WTC11 (cell line): ENCODE results near the gene RPP30. TPM values are rescaled to one million over a fixed set of nuclear protein-coding genes. Genes with fewer than 3 reads are reported as not detected.

ENCODE experiments used
- ATAC-seq: fragments of 200-7000 bp; cut with Tn5 transposase; 2 replicates; pipeline ENCODE4 v1.10.0; 2021; ENCODE audit warnings: mild to moderate bottlenecking, moderate library complexity
- CTCF ChIA-PET: fragments of 300-600 bp; sonication (Branson Sonifier 250); formaldehyde crosslinking; loops from one replicate; lab custom pipeline; 2021; ENCODE audit warnings: antibody characterized with exemption; lab: Charles Lee
- POLR2A ChIA-PET: fragments of 350-600 bp; sonication (Branson Sonifier 250); formaldehyde crosslinking; loops from one replicate; lab custom pipeline; 2021; ENCODE audit warnings: antibody characterized with exemption; lab: Charles Lee
- DNase-seq: peaks from one replicate; pipeline ENCODE4 v3.0.0; 2021; ENCODE audit warnings: low spot score
- H3K27ac Mint-ChIP-seq: 2 replicates; pipeline ENCODE4 v1.8.0; 2021; ENCODE audit warnings: mixed read lengths
- H3K27me3 Mint-ChIP-seq: 2 replicates; pipeline ENCODE4 v1.8.0; 2021; ENCODE audit warnings: low read depth, mild to moderate bottlenecking, moderate library complexity, mixed read lengths
- H3K36me3 Mint-ChIP-seq: 2 replicates; pipeline ENCODE4 v1.8.0; 2021; ENCODE audit warnings: mixed read lengths
- H3K4me1 Mint-ChIP-seq: 2 replicates; pipeline ENCODE4 v1.8.0; 2022; ENCODE audit warnings: mixed read lengths
- H3K4me3 Mint-ChIP-seq: 2 replicates; pipeline ENCODE4 v1.8.0; 2021; ENCODE audit warnings: mild to moderate bottlenecking, moderate library complexity, mixed read lengths
- H3K9me3 Mint-ChIP-seq: 2 replicates; pipeline ENCODE4 v1.8.0; 2021; ENCODE audit warnings: mixed read lengths
- ARID4B ChIP-seq: sonication (generic); formaldehyde crosslinking; IDR thresholded peaks from 2 replicates; pipeline ENCODE4 v1.8.0; 2023; ENCODE audit warnings: missing genetic modification reagents, mild to moderate bottlenecking, borderline replicate concordance
- ESRRA ChIP-seq: sonication (generic); formaldehyde crosslinking; IDR thresholded peaks from 2 replicates; pipeline ENCODE4 v1.8.1; 2022; ENCODE audit warnings: mild to moderate bottlenecking, missing genetic modification reagents, borderline replicate concordance
- FOXP1 ChIP-seq: sonication (generic); formaldehyde crosslinking; IDR thresholded peaks from 2 replicates; pipeline ENCODE4 v1.8.0; 2022; ENCODE audit warnings: missing genetic modification reagents, mild to moderate bottlenecking, moderate library complexity, borderline replicate concordance
- IRF2 ChIP-seq: sonication (generic); formaldehyde crosslinking; IDR thresholded peaks from 2 replicates; pipeline ENCODE4 v1.8.0; 2022; ENCODE audit warnings: low read depth, missing genetic modification reagents, borderline replicate concordance
- MYBL2 ChIP-seq: sonication (generic); formaldehyde crosslinking; IDR thresholded peaks from 2 replicates; pipeline ENCODE4 v1.8.1; 2023; ENCODE audit warnings: mild to moderate bottlenecking, moderate library complexity, missing genetic modification reagents
- RELA ChIP-seq: sonication (generic); formaldehyde crosslinking; IDR thresholded peaks from 2 replicates; pipeline ENCODE4 v1.8.1; 2022; ENCODE audit warnings: missing genetic modification reagents, mild to moderate bottlenecking, borderline replicate concordance
- RORB ChIP-seq: fragments of 250-450 bp; sonication (Bioruptor Pico); IDR thresholded peaks from 2 replicates; pipeline ENCODE4 v1.9.0; 2021; ENCODE audit warnings: mild to moderate bottlenecking
- TEAD1 ChIP-seq: sonication (generic); formaldehyde crosslinking; IDR thresholded peaks from 2 replicates; pipeline ENCODE4 v1.8.0; 2022; ENCODE audit warnings: mild to moderate bottlenecking, missing genetic modification reagents
- TP53 ChIP-seq: sonication (generic); formaldehyde crosslinking; IDR thresholded peaks from 2 replicates; pipeline ENCODE4 v1.8.1; 2023; ENCODE audit warnings: mild to moderate bottlenecking, missing genetic modification reagents
- ZBTB21 ChIP-seq: sonication (generic); formaldehyde crosslinking; IDR thresholded peaks from 2 replicates; pipeline ENCODE4 v1.8.1; 2023; ENCODE audit warnings: mild to moderate bottlenecking, missing genetic modification reagents, borderline replicate concordance
- ZNF138 ChIP-seq: sonication (generic); formaldehyde crosslinking; conservative IDR thresholded peaks from 2 replicates; pipeline ENCODE4 v1.8.1; 2022; ENCODE audit warnings: mild to moderate bottlenecking, moderate library complexity, missing genetic modification reagents
- ZNF425 ChIP-seq: fragments of 250-450 bp; sonication (Bioruptor Pico); conservative IDR thresholded peaks from 2 replicates; pipeline ENCODE4 v1.9.0; 2021; ENCODE audit warnings: mild to moderate bottlenecking
- ZSCAN18 ChIP-seq: fragments of 250-450 bp; sonication (Bioruptor Pico); IDR thresholded peaks from 2 replicates; pipeline ENCODE4 v2.1.2; 2022; ENCODE audit warnings: mild to moderate bottlenecking, moderate library complexity
- total RNA-seq: library from RNA; stranded (reverse); gene quantifications from 3 replicates; pipeline ENCODE4 v1.2.3, GENCODE V29; 2021
- TF ChIP-seq, protein P1 (sequence below): sonication (generic); formaldehyde crosslinking; IDR thresholded peaks from 2 replicates; pipeline ENCODE4 v1.8.0; 2022; ENCODE audit warnings: mild to moderate bottlenecking, missing genetic modification reagents

The RPP30 gene
- total RNA-seq, 1 experiment from 2014 or later, result 56.4 TPM

DNA sequence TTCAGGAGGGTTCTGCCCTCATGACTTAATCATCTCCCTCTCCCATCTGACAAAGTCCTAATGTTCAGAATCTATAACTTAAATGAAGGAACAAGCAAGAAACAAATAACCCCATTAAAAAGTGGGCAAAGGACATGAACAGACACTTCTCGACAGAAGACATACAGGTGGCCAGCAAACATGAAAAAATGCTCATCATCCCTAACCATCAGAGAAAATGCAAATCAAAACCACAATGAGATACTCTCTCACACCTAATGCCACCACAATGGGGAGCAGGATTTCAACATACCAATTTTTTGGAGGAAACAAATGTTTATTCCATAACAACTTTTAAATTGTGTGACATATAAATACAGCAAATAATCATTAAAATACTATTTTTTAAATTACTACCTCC lies 11.0 kb upstream of the RPP30 start:
- Mint-ChIP-seq H3K36me3 (no peaks in the 10 kb centered on the region), H3K4me3 (no peak overlapping the region), H3K4me1 (peaks cover 28% of the 10 kb centered on the region), H3K27ac (no peak overlapping the region), H3K27me3 (peaks cover 41% of the 10 kb centered on the region), H3K9me3 (no peaks in the 10 kb centered on the region)
- ChIA-PET POLR2A (no interaction called here), CTCF (no interaction called here)
- no peak for ATAC-seq
- TF ChIP-seq RELA, result no peak
- no peak for TF ChIP-seq ZNF138 (CRISPR knock-in tag)
- no peak for TF ChIP-seq ZSCAN18 (CRISPR knock-in tag)
- no peak for TF ChIP-seq TP53 (CRISPR knock-in tag)
- no peak for TF ChIP-seq ZBTB21 (CRISPR knock-in tag)
- TF ChIP-seq ARID4B (CRISPR knock-in tag), result no peak
- no peak for TF ChIP-seq ESRRA
- TF ChIP-seq, protein P1, sequence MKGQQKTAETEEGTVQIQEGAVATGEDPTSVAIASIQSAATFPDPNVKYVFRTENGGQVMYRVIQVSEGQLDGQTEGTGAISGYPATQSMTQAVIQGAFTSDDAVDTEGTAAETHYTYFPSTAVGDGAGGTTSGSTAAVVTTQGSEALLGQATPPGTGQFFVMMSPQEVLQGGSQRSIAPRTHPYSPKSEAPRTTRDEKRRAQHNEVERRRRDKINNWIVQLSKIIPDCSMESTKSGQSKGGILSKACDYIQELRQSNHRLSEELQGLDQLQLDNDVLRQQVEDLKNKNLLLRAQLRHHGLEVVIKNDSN, result no peak
- no peak for TF ChIP-seq FOXP1
- TF ChIP-seq IRF2 (CRISPR knock-in tag), result no peak
- no peak for DNase-seq

GRCh38 chr10:90862908-90863514 lies 8.8 kb upstream of the RPP30 start:
- no peak for DNase-seq
- H3K4me3 Mint-ChIP-seq, result no peak overlapping the region
- H3K27me3 Mint-ChIP-seq, result peaks cover 26% of the 10 kb centered on the region
- ChIA-PET CTCF (interaction anchor here (0.6 to 2.5 kb wide), 8 partner anchors 9 to 435 kb away, joined by 3 to 16 read pairs (median 4); partner anchors contain the start of gene RPP30), POLR2A (no interaction called here)
- H3K9me3 Mint-ChIP-seq, result no peaks in the 10 kb centered on the region
- H3K36me3 Mint-ChIP-seq, result no peaks in the 10 kb centered on the region
- H3K27ac Mint-ChIP-seq, result no peak overlapping the region
- peaks cover 18% of the 10 kb centered on the region for H3K4me1 Mint-ChIP-seq
- no peak for ATAC-seq
- TF ChIP-seq MYBL2 (CRISPR knock-in tag) (no peak), TEAD1 (CRISPR knock-in tag) (no peak), RORB (no peak), ZNF425 (CRISPR knock-in tag) (no peak)
